AG04449 (cell line): Measurements from ENCODE around the gene HDAC4.

ENCODE experiments used
- CTCF ChIA-PET: fragments of 350-600 bp; formaldehyde crosslinking; extraction: SDS; loops from one replicate; lab custom pipeline; 2021; ENCODE audit warnings: antibody characterized with exemption; lab: Yijun Ruan, JAX
- POLR2A ChIA-PET: fragments of 400-600, 350-600 bp; formaldehyde crosslinking; extraction: SDS; loops from one replicate; lab custom pipeline; 2020; ENCODE audit warnings: antibody characterized with exemption, inconsistent platforms; lab: Yijun Ruan, JAX
- DNase-seq: peaks from one replicate; pipeline ENCODE4 v3.0.0-alpha.2; 2010; ENCODE audit warnings: low read depth, low spot score
- H3K4me3 ChIP-seq: 2 replicates; pipeline ENCODE4 v1.5.1; 2011; ENCODE audit warnings: low read depth, mild to moderate bottlenecking, control low read depth, low read length
- CTCF ChIP-seq: IDR thresholded peaks from one replicate; pipeline ENCODE4 v1.5.1; 2011; ENCODE audit warnings: mild to moderate bottlenecking, moderate library complexity, low read length, control low read depth, inconsistent platforms; ENCODE audit not compliant: insufficient read depth; ENCODE audit errors: missing control alignments

The HDAC4 gene

GRCh38 chr2:239288951-239289511 lies 111.8 kb downstream of the HDAC4 start:
- TF ChIP-seq CTCF = no peak
- ChIA-PET CTCF (no interaction called here), POLR2A (no interaction called here)
- DNase-seq = no peak
- no peak overlapping the region for H3K4me3 ChIP-seq

GRCh38 chr2:239288237-239288636 lies 112.6 kb downstream of the HDAC4 start:
- ChIA-PET CTCF (no interaction called here), POLR2A (no interaction called here)
- no peak for TF ChIP-seq CTCF
- no peak for DNase-seq
- no peak overlapping the region for H3K4me3 ChIP-seq

GRCh38 chr2:239287461-239287860 lies 113.4 kb downstream of the HDAC4 start:
- ChIA-PET CTCF (interaction anchor here (0.7 kb wide), 1 partner anchor 9 kb away, joined by 3 read pairs; no protein-coding TSS in a partner anchor), POLR2A (no interaction called here)
- no peak overlapping the region for H3K4me3 ChIP-seq
- TF ChIP-seq CTCF = no peak
- no peak for DNase-seq

- ChIA-PET CTCF (no interaction called here), POLR2A (no interaction called here)
Observed at GRCh38 chr2:239286901-239287300, 113.9 kb downstream of the HDAC4 start.

GRCh38 chr2:239285932-239286230 lies 114.9 kb downstream of the HDAC4 start:
- CTCF ChIA-PET = no interaction called here
- POLR2A ChIA-PET = interaction anchor here (0.6 kb wide), 1 partner anchor 14 kb away, joined by 3 read pairs; no protein-coding TSS in a partner anchor
- TF ChIP-seq CTCF = no peak
- no peak overlapping the region for H3K4me3 ChIP-seq
- DNase-seq = no peak

More at GRCh38 chr2:239286901-239287300, 113.9 kb downstream of the HDAC4 start:
- no peak overlapping the region for H3K4me3 ChIP-seq
- no peak for TF ChIP-seq CTCF
- DNase-seq = no peak

GRCh38 chr2:239285071-239285931 lies 115.5 kb downstream of the HDAC4 start:
- DNase-seq = no peak
- ChIA-PET CTCF (interaction anchor here (0.5 to 0.9 kb wide), 2 partner anchors 9 to 26 kb away, joined by 3 read pairs; no protein-coding TSS in a partner anchor), POLR2A (interaction anchor here (0.6 kb wide), 1 partner anchor 14 kb away, joined by 3 read pairs; no protein-coding TSS in a partner anchor)
- TF ChIP-seq CTCF = no peak
- H3K4me3 ChIP-seq = no peak overlapping the region
